Embryonic facial prominence (tissue), 1 donor: ENCODE measurements around the gene DYNC1I1.

Experiments
- DNase-seq: peaks from one replicate; pipeline ENCODE4 v3.0.0-alpha.2; 2016; ENCODE audit errors: extremely low spot score

The DYNC1I1 gene

GRCh38 chr7:96135241-96135640, 362.9 kb downstream of the DYNC1I1 start:
- DNase-seq, result no peak

GRCh38 chr7:96136600-96137239, 364.4 kb downstream of the DYNC1I1 start:
- no peak for DNase-seq

DNA sequence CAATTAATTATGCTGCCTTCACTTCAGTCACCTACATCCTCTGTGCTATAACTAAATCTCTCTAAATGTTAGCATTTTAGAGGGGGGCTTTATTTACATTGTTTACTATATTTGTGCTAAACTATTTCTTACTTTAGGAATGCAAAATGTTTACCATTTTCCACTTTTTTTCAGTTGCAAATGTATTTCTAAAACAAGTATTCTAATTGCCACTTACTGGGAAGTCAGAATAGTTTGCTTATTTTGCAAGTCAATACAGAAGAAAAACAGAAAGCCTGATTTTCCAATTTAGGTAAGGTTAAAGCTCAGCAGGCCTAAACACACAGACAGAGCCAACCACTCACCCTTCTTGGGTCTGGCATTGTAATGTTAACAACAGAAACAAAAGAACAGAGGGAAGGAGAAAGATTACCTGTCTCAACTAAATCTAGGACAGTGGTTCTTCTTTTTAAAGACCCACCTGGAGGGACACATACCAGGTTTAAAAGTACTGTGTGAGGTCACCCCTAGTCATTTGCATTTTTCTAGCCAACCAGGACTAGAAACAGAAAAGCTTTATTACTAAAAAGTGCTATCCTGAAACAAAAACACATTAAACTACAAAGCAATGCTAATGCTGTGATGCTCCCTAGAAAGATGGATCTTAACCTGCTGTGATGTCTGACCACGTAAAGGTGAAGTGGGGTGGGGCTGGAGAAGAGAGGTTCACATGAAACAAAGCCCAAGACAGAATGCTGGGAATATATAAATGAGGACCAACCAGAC, 371.3 kb downstream of the DYNC1I1 start:
- no peak for DNase-seq

GRCh38 chr7:96144260-96144526, 371.8 kb downstream of the DYNC1I1 start:
- no peak for DNase-seq
